Adrenal gland (tissue), 12 donors: ENCODE data around the gene FBXO10. TPM values are rescaled to one million over a fixed set of nuclear protein-coding genes. Genes with fewer than 3 reads are reported as not detected.
A peak's percentile ranks its signal among the peaks of the same experiment; 100 is the strongest.

Source experiments
- DNase-seq, 7 donors: peaks; one replicate each; pipeline ENCODE4 v3.0.0-alpha.2; 2019 to 2020
- H3K27ac ChIP-seq, 5 donors: fragments of 200-600 bp; sonication (generic) in 4 of 5; 1 replicate in 3 of 5; 2 replicates in 2 of 5; pipeline versions ENCODE4 v1.5.1 to v1.8.0; 2016 to 2020; ENCODE audit warnings: mild to moderate bottlenecking in 1 of 5
- H3K27me3 ChIP-seq: fragments of 200-600 bp; 2 replicates; pipeline ENCODE4 v1.8.0; 2021
- H3K36me3 ChIP-seq, 2 donors: fragments of 200-600 bp; replicated peaks in 1 of 2; 1 replicate in 1 of 2; 2 replicates in 1 of 2; pipeline versions ENCODE4 v1.5.1 to v1.8.0; 2018 to 2022
- H3K4me1 ChIP-seq, 2 donors: fragments of 200-600 bp; replicated peaks in 1 of 2; 1 replicate in 1 of 2; 2 replicates in 1 of 2; pipeline versions ENCODE4 v1.5.1 to v1.8.0; 2018 to 2021
- H3K4me3 ChIP-seq, 4 donors: fragments of 200-600 bp; sonication (generic) in 3 of 4; one replicate each; pipeline ENCODE4 v1.5.1; 2016 to 2018
- H3K9me3 ChIP-seq, 3 donors: fragments of 200-600 bp; sonication (generic) in 1 of 3; replicated peaks in 1 of 3; 1 replicate in 2 of 3; 2 replicates in 1 of 3; pipeline versions ENCODE4 v1.5.1 to v1.8.0; 2016 to 2021
- CTCF ChIP-seq, 6 experiments: fragments of 450-650 bp in 4 of 6; fragments of 200-600 bp in 2 of 6; sonication (generic) in 1 of 6; IDR thresholded peaks; 1 replicate in 5 of 6; 2 replicates in 1 of 6; pipeline versions ENCODE4 v1.5.1 to v1.8.0; 2016 to 2021; ENCODE audit warnings: antibody characterized with exemption in 6 of 6, mild to moderate bottlenecking in 2 of 6, moderate library complexity in 1 of 6
- POLR2A ChIP-seq, 2 donors: fragments of 450-650 bp; IDR thresholded peaks; one replicate each; pipeline ENCODE4 v1.6.1; 2017; ENCODE audit warnings: antibody characterized with exemption in 2 of 2, mild to moderate bottlenecking in 2 of 2, moderate library complexity in 1 of 2
- WGBS, 4 donors: extraction: QIAGEN DNeasy Blood & Tissue Kit in 2 of 4; methylation state at CpG; one replicate each; pipeline versions ENCODE4 v1.1.5 to v1.1.7; 2013 to 2017; 5-methylcytosine and 5-hydroxymethylcytosine counted together
- intact Hi-C, 2 donors: fragments of 100-400 bp; cut with DNase I; formaldehyde crosslinking; loops; one replicate each; pipeline versions ENCODE4 v1.14.1 to v1.15.0; 2022 to 2023
- polyA plus RNA-seq, 3 donors: library from polyadenylated mRNA; stranded (reverse); fragments of 200-250 nt in 2 of 3; fragments of 350-450 nt in 1 of 3; fragmentation: Illumina TruSeq in 1 of 3; extraction: RNeasy Lipid Tissue Mini Kit (QIAGEN cat#74804) in 1 of 3; gene quantifications; one replicate each; pipeline ENCODE4 v1.2.3, GENCODE V29; 2013 to 2014
- total RNA-seq, 9 donors: library from RNA; depleted of rRNA in 4 of 9; stranded (reverse); fragments of >200 nt in 4 of 9; fragments of 120-200 nt in 1 of 9; fragmentation: NEBNext Ultra II Directional in 1 of 9; extraction: Animal tissue kit (Norgen Biotek cat#: 25700) in 1 of 9; gene quantifications; one replicate each; pipeline versions ENCODE4 v1.1.0 to v1.2.4, GENCODE V29; 2013 to 2023
- donor health status: healthy with polysubstance abuse.
- donor health status: Bipolar disorder and iron deficiency.
- donor health status: DM: yes; HTN: yes; CAD: no.
- donor health status: DM: no; HTN: no; CAD: no.
- donor health status: DM: no; HTN: no; CAD: no.
- donor health status: DM: yes; HTN: yes; CAD: no.

FBXO10 gene
- total and polyA plus RNA-seq, 12 donors = 7.2 to 86.6 (median 12.3) TPM

- intact Hi-C loops = no loop called here
- Histone ChIP-seq H3K27me3 (no peaks in the 10 kb centered on the region), H3K36me3 (peaks cover 0 to 35% of the 10 kb centered on the region in 2 donors), H3K27ac (no peak overlapping the region), H3K9me3 (no peaks in the 10 kb centered on the region), H3K4me3 (no peak overlapping the region), H3K4me1 (peaks cover 9 to 16% of the 10 kb centered on the region in 2 donors)
- WGBS, 4 donors = 96 to 100% (median 98%) methylated on average over 6 to 8 of the region's 8 CpGs
- no peak for TF ChIP-seq POLR2A (IDR thresholded peaks at IDR 0.05)
- TF ChIP-seq CTCF (IDR thresholded peaks at IDR 0.05) = no peak
- no peak for DNase-seq
These were observed 34.7 kb downstream of the FBXO10 start for GRCh38 chr9:37541465-37541864.

GRCh38 chr9:37540634-37541033 is 35.5 kb downstream of the FBXO10 start:
- TF ChIP-seq POLR2A (IDR thresholded peaks at IDR 0.05) (no peak), CTCF (IDR thresholded peaks at IDR 0.05) (no peak)
- peak in 2 of 7 donors; percentile 26 to 36 for DNase-seq
- WGBS, 4 donors = 70 to 94% (median 84%) methylated on average over 3 of the region's 3 CpGs
- H3K4me3 ChIP-seq = no peak overlapping the region
- no peak overlapping the region for H3K27ac ChIP-seq
- H3K27me3 ChIP-seq = no peaks in the 10 kb centered on the region
- peaks cover 0 to 43% of the 10 kb centered on the region in 2 donors for H3K36me3 ChIP-seq
- H3K9me3 ChIP-seq = no peaks in the 10 kb centered on the region
- H3K4me1 ChIP-seq = peaks cover 9 to 16% of the 10 kb centered on the region in 2 donors
- intact Hi-C loops = no loop called here

GRCh38 chr9:37539634-37540033 is 36.5 kb downstream of the FBXO10 start:
- H3K9me3 ChIP-seq = no peaks in the 10 kb centered on the region
- peaks cover 0 to 45% of the 10 kb centered on the region in 2 donors for H3K36me3 ChIP-seq
- TF ChIP-seq POLR2A (IDR thresholded peaks at IDR 0.05) (no peak), CTCF (IDR thresholded peaks at IDR 0.05) (no peak)
- DNase-seq = no peak
- peaks cover 9 to 16% of the 10 kb centered on the region in 2 donors for H3K4me1 ChIP-seq
- no peak overlapping the region for H3K27ac ChIP-seq
- intact Hi-C loops = loop anchor here in 1 of 2 donors (10.0 kb wide), 1 partner anchor 65 kb away; no protein-coding TSS in a partner anchor
- H3K4me3 ChIP-seq = no peak overlapping the region
- no peaks in the 10 kb centered on the region for H3K27me3 ChIP-seq

- H3K4me1 ChIP-seq = peaks cover 5 to 7% of the 10 kb centered on the region in 2 donors
- no peak overlapping the region for H3K27ac ChIP-seq
- H3K36me3 ChIP-seq = peaks cover 0 to 45% of the 10 kb centered on the region in 2 donors
- 89 to 97% (median 95%) methylated on average over 5 to 7 of the region's 7 CpGs for WGBS, 4 donors
- no peaks in the 10 kb centered on the region for H3K27me3 ChIP-seq
- no peak overlapping the region for H3K4me3 ChIP-seq
- intact Hi-C loops = loop anchor here in 1 of 2 donors (10.0 kb wide), 1 partner anchor 63 kb away; no protein-coding TSS in a partner anchor
- DNase-seq = no peak
- no peaks in the 10 kb centered on the region for H3K9me3 ChIP-seq
- no peak for TF ChIP-seq POLR2A (IDR thresholded peaks at IDR 0.05)
- TF ChIP-seq CTCF (IDR thresholded peaks at IDR 0.05) = no peak
These were observed 38.1 kb downstream of the FBXO10 start for GRCh38 chr9:37538099-37538498.
